Gastroesophageal sphincter (tissue), 3 donors: ENCODE data around the gene OBSCN.

Experiments
- CTCF ChIP-seq, 4 experiments: fragments of 200-600 bp in 2 of 4; fragments of 450-650 bp in 2 of 4; sonication (generic) in 1 of 4; IDR thresholded peaks; one replicate each; pipeline ENCODE4 v1.5.1; 2017 to 2019; ENCODE audit warnings: antibody characterized with exemption in 4 of 4, mild to moderate bottlenecking in 2 of 4, moderate library complexity in 2 of 4
- EP300 ChIP-seq: sonication (generic); formaldehyde crosslinking; IDR thresholded peaks from one replicate; pipeline ENCODE4 v1.6.1; 2017; ENCODE audit warnings: antibody characterized with exemption, mild to moderate bottlenecking
- POLR2A ChIP-seq, 2 donors: fragments of 450-650 bp; IDR thresholded peaks; one replicate each; pipeline ENCODE4 v1.6.1; 2017; ENCODE audit warnings: antibody characterized with exemption in 2 of 2, mild to moderate bottlenecking in 2 of 2, moderate library complexity in 1 of 2
- POLR2AphosphoS5 ChIP-seq: sonication (generic); formaldehyde crosslinking; IDR thresholded peaks from one replicate; pipeline ENCODE4 v1.6.1; 2017; ENCODE audit warnings: antibody characterized with exemption

GRCh38 chr1:228164561-228165371 is 43.1 kb upstream of the OBSCN start:
- TF ChIP-seq CTCF (IDR thresholded peaks at IDR 0.05) = no peak
- TF ChIP-seq POLR2A (IDR thresholded peaks at IDR 0.05) = no peak
- TF ChIP-seq POLR2AphosphoS5 = no peak
- no peak for TF ChIP-seq EP300
